Endothelial cell of umbilical vein (primary cell): ENCODE results near the gene PEMT. TPM values are rescaled to one million over a fixed set of nuclear protein-coding genes. Genes with fewer than 3 reads are reported as not detected.

ENCODE experiments used
- BruUV-seq: library from RNA; stranded (reverse); fragments of 400-500 nt; replicated peaks from 2 replicates; lab custom pipeline; 2021; lab: Mats Ljungman, UMichigan
- CTCF ChIA-PET: fragments of 300-600, 350-600 bp; sonication (Branson Sonifier 250); formaldehyde crosslinking; loops from one replicate; lab custom pipeline; 2021; ENCODE audit warnings: antibody characterized with exemption, inconsistent platforms; lab: Charles Lee
- POLR2A ChIA-PET: fragments of 300-600, 350-600 bp; sonication (Branson Sonifier 250); formaldehyde crosslinking; loops from one replicate; lab custom pipeline; 2021; ENCODE audit warnings: antibody characterized with exemption, inconsistent platforms; lab: Charles Lee
- DNase-seq: peaks from one replicate; pipeline ENCODE4 v3.0.0-alpha.2; 2011; ENCODE audit warnings: low read depth, low spot score
- FAIRE-seq: peaks from 2 replicates; lab custom pipeline; 2011; peaks lifted over from hg19 to GRCh38; lab: Jason Lieb, UNC
- H2AFZ ChIP-seq: 2 replicates; pipeline ENCODE4 v1.6.0; 2012; ENCODE audit warnings: low read depth, low read length, control low read depth, inconsistent platforms
- H3K27ac ChIP-seq: 2 replicates; pipeline ENCODE4 v1.5.1; 2011; ENCODE audit warnings: low read depth, mild to moderate bottlenecking, control low read depth, low read length, moderate library complexity; ENCODE audit not compliant: insufficient read depth
- H3K27me3 ChIP-seq, 2 experiments: 2 replicates each; pipeline versions ENCODE4 v1.6.0 to v1.6.1; 2011; ENCODE audit warnings: low read length in 2 of 2, mixed read lengths in 1 of 2; ENCODE audit not compliant: control insufficient read depth in 2 of 2, insufficient read depth in 2 of 2
- H3K36me3 ChIP-seq, 2 experiments: 2 replicates in 1 of 2; 3 replicates in 1 of 2; pipeline ENCODE4 v1.5.1; 2011; ENCODE audit warnings: low read length in 2 of 2, mild to moderate bottlenecking in 1 of 2, moderate library complexity in 1 of 2; ENCODE audit not compliant: control insufficient read depth in 2 of 2, insufficient read depth in 2 of 2; ENCODE audit errors: extremely low read depth in 1 of 2
- H3K4me1 ChIP-seq: 3 replicates; pipeline ENCODE4 v1.5.1; 2011; ENCODE audit warnings: mild to moderate bottlenecking, low read length; ENCODE audit not compliant: control insufficient read depth, insufficient read depth; ENCODE audit errors: extremely low read depth
- H3K4me2 ChIP-seq: 2 replicates; pipeline ENCODE4 v1.6.1; 2011; ENCODE audit warnings: low read length, control low read depth, mixed read lengths; ENCODE audit not compliant: insufficient read depth
- H3K4me3 ChIP-seq, 3 experiments: fragments of 200-600 bp in 1 of 3; sonication (generic), shearing (Covaris generic) in 1 of 3; replicated peaks in 1 of 3; 2 replicates each; pipeline ENCODE4 v1.5.1; 2011 to 2016; ENCODE audit warnings: control low read depth in 3 of 3, low read length in 3 of 3, mild to moderate bottlenecking in 2 of 3, inconsistent platforms in 1 of 3, low read depth in 1 of 3, moderate library complexity in 1 of 3; ENCODE audit not compliant: insufficient read depth in 1 of 3
- H3K79me2 ChIP-seq: 2 replicates; pipeline ENCODE4 v1.6.0; 2012; ENCODE audit warnings: low read length, inconsistent platforms; ENCODE audit not compliant: control insufficient read depth, insufficient read depth
- H3K9ac ChIP-seq: replicated peaks from 2 replicates; pipeline ENCODE3; 2011; ENCODE audit warnings: low read length, control low read depth; ENCODE audit not compliant: insufficient read depth; ENCODE audit errors: extremely low read depth
- H3K9me1 ChIP-seq: replicated peaks from 3 replicates; pipeline ENCODE4 v1.6.0; 2011; ENCODE audit warnings: mild to moderate bottlenecking, low read length; ENCODE audit not compliant: control insufficient read depth, insufficient read depth; ENCODE audit errors: extremely low read depth
- H3K9me3 ChIP-seq: replicated peaks from 2 replicates; pipeline ENCODE4 v1.5.1; 2012; ENCODE audit warnings: low read length, inconsistent platforms; ENCODE audit not compliant: control insufficient read depth, insufficient read depth
- H4K20me1 ChIP-seq: replicated peaks from 2 replicates; pipeline ENCODE3; 2011; ENCODE audit warnings: mild to moderate bottlenecking, low read length; ENCODE audit not compliant: control insufficient read depth, insufficient read depth; ENCODE audit errors: extremely low read depth
- EZH2 ChIP-seq: IDR thresholded peaks from 2 replicates; pipeline ENCODE4 v1.6.1; 2012; ENCODE audit warnings: borderline replicate concordance, low read depth, mild to moderate bottlenecking, moderate library complexity, low read length, inconsistent platforms; ENCODE audit not compliant: severe bottlenecking
- GATA2 ChIP-seq: IDR thresholded peaks from 2 replicates; pipeline ENCODE4 v1.7.0; 2011; ENCODE audit warnings: low read depth, mild to moderate bottlenecking, moderate library complexity, mixed read lengths, low read length; ENCODE audit not compliant: insufficient read length, insufficient read depth
- JUN ChIP-seq: IDR thresholded peaks from 2 replicates; pipeline ENCODE4 v1.6.1; 2011; ENCODE audit warnings: borderline replicate concordance, low read depth; ENCODE audit not compliant: insufficient read length, insufficient read depth
- MYC ChIP-seq: IDR thresholded peaks from one replicate; pipeline ENCODE4 v1.6.1; 2011; ENCODE audit warnings: mild to moderate bottlenecking, low read depth, low read length
- POLR2A ChIP-seq: IDR thresholded peaks from 2 replicates; pipeline ENCODE4 v1.6.1; 2012; ENCODE audit warnings: low read depth, mild to moderate bottlenecking, control low read depth, low read length
- POLR2AphosphoS5 ChIP-seq: IDR thresholded peaks from 2 replicates; pipeline ENCODE4 v1.6.1; 2012; ENCODE audit warnings: low read depth, mild to moderate bottlenecking, control low read depth, low read length, moderate library complexity; ENCODE audit not compliant: insufficient read depth
- dilution Hi-C: fragments of 300-500 bp; cut with MboI; formaldehyde crosslinking; loops from one replicate; pipeline ENCODE4 v1.15.0; 2019; ENCODE audit warnings: low sequenced_read_pairs; ENCODE audit not compliant: extremely low pct_ligation_motif_present
- intact Hi-C: fragments of 100-400 bp; cut with micrococcal nuclease; formaldehyde crosslinking; loops from one replicate; pipeline ENCODE4 v1.10.0; 2022
- polyA plus RNA-seq, 4 experiments: library from polyadenylated mRNA; depleted of rRNA in 3 of 4; stranded (reverse) in 3 of 4; unstranded in 1 of 4; fragments of >200 nt; gene quantifications; 2 replicates each; pipeline versions ENCODE4 v1.2.1 to v1.2.3, GENCODE V29; 2011 to 2012; ENCODE audit warnings: missing spikeins in 1 of 4
- total RNA-seq: library from RNA; stranded (reverse); gene quantifications from 2 replicates; pipeline ENCODE4 v1.2.3, GENCODE V29; 2021
- TF ChIP-seq, protein P1 (sequence below): IDR thresholded peaks from 2 replicates; pipeline ENCODE4 v1.6.1; 2011; ENCODE audit not compliant: insufficient read depth, insufficient read length
- TF ChIP-seq, protein P2 (sequence below), 2 donors: IDR thresholded peaks; 1 replicate in 1 of 2; 2 replicates in 1 of 2; pipeline ENCODE4 v1.5.1; 2011; ENCODE audit warnings: low read length in 2 of 2, mild to moderate bottlenecking in 2 of 2, moderate library complexity in 2 of 2, control low read depth in 1 of 2, inconsistent platforms in 1 of 2, low read depth in 1 of 2; ENCODE audit not compliant: insufficient read depth in 1 of 2; ENCODE audit errors: extremely low read depth in 1 of 2

Gene PEMT
- total and polyA plus RNA-seq, 2 donors (not counting 3 experiments of a cell fraction or from before 2014, with no cell fraction given) = 35.1 to 58.4 TPM

DNA sequence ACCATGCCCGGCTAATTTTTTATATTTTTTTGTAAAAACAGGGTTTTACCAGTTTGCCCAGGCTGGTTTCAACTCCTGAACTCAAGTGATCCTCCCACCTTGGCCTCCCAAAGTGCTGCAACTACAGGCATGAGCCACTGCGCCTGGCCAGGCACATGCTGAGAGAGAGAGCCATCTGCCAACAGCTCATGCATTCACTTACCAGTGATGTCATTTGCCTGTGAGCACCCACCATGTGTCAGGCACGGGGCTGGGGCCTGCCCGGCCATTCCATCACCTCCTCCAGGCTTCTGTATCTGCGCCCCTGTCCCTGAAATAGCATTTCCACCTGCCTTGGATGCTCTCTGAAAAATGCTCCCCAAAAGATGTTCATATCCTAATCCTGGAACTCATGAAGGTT lies 43.6 kb upstream of the PEMT start:
- TF ChIP-seq POLR2A (no peak), JUN (no peak), POLR2AphosphoS5 (no peak), EZH2 (no peak), GATA2 (no peak), MYC (no peak)
- TF ChIP-seq, protein P1, sequence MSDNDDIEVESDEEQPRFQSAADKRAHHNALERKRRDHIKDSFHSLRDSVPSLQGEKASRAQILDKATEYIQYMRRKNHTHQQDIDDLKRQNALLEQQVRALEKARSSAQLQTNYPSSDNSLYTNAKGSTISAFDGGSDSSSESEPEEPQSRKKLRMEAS = no peak
- TF ChIP-seq, protein P2, sequence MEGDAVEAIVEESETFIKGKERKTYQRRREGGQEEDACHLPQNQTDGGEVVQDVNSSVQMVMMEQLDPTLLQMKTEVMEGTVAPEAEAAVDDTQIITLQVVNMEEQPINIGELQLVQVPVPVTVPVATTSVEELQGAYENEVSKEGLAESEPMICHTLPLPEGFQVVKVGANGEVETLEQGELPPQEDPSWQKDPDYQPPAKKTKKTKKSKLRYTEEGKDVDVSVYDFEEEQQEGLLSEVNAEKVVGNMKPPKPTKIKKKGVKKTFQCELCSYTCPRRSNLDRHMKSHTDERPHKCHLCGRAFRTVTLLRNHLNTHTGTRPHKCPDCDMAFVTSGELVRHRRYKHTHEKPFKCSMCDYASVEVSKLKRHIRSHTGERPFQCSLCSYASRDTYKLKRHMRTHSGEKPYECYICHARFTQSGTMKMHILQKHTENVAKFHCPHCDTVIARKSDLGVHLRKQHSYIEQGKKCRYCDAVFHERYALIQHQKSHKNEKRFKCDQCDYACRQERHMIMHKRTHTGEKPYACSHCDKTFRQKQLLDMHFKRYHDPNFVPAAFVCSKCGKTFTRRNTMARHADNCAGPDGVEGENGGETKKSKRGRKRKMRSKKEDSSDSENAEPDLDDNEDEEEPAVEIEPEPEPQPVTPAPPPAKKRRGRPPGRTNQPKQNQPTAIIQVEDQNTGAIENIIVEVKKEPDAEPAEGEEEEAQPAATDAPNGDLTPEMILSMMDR (IDR thresholded peaks at IDR 0.05; ENCODE audit: extremely low read depth in 1 of 2, insufficient read depth in 1 of 2, low read depth in 1 of 2, low read length in 2 of 2) = no peak
- POLR2A ChIA-PET = no interaction called here
- no peaks in the 10 kb centered on the region for H3K36me3 ChIP-seq
- DNase-seq (no peak), FAIRE-seq (no peak)
- no peak overlapping the region for H2AFZ ChIP-seq
- H3K4me2 ChIP-seq = no peak overlapping the region
- dilution Hi-C loops (no loop called here), intact Hi-C loops (no loop called here)
- no peaks in the 10 kb centered on the region for H3K9me1 ChIP-seq
- H3K9me3 ChIP-seq = no peaks in the 10 kb centered on the region
- CTCF ChIA-PET = interaction anchor here (1.6 kb wide), 1 partner anchor 21 kb away, joined by 5 read pairs; no protein-coding TSS in a partner anchor
- H3K9ac ChIP-seq = no peak overlapping the region
- BruUV-seq = no TSS peak
- H3K4me3 ChIP-seq = no peak overlapping the region
- no peak overlapping the region for H3K27ac ChIP-seq
- H4K20me1 ChIP-seq = no peaks in the 10 kb centered on the region
- no peaks in the 10 kb centered on the region for H3K27me3 ChIP-seq
- no peaks in the 10 kb centered on the region for H3K79me2 ChIP-seq
- no peaks in the 10 kb centered on the region for H3K4me1 ChIP-seq
